Measurements from ENCODE around the gene JUP. TPM values are rescaled to one million over a fixed set of nuclear protein-coding genes. Genes with fewer than 3 reads are reported as not detected.
A peak's percentile ranks its signal among the peaks of the same experiment; 100 is the strongest.

Gene JUP
- total and polyA plus RNA-seq, 8 donors: 31.1 to 93.5 (median 45.2) TPM

- Histone ChIP-seq H3K4me1 (no peaks in the 10 kb centered on the region), H3K9me3 (no peaks in the 10 kb centered on the region), H3K27ac (no peak overlapping the region), H3K27me3 (no peaks in the 10 kb centered on the region), H3K4me3 (no peak overlapping the region), H3K36me3 (no peaks in the 10 kb centered on the region)
- 49 to 63% methylated on average over 5 of the region's 5 CpGs for WGBS, 2 donors
- TF ChIP-seq, protein P1, sequence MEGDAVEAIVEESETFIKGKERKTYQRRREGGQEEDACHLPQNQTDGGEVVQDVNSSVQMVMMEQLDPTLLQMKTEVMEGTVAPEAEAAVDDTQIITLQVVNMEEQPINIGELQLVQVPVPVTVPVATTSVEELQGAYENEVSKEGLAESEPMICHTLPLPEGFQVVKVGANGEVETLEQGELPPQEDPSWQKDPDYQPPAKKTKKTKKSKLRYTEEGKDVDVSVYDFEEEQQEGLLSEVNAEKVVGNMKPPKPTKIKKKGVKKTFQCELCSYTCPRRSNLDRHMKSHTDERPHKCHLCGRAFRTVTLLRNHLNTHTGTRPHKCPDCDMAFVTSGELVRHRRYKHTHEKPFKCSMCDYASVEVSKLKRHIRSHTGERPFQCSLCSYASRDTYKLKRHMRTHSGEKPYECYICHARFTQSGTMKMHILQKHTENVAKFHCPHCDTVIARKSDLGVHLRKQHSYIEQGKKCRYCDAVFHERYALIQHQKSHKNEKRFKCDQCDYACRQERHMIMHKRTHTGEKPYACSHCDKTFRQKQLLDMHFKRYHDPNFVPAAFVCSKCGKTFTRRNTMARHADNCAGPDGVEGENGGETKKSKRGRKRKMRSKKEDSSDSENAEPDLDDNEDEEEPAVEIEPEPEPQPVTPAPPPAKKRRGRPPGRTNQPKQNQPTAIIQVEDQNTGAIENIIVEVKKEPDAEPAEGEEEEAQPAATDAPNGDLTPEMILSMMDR (IDR thresholded peaks at IDR 0.05): no peak
- DNase-seq (no peak), FAIRE-seq (no peak), ATAC-seq (no peak)
- intact Hi-C loops (cut with DNase I): no loop called here
Observed at GRCh38 chr17:41718287-41718645, 68.2 kb downstream of the JUP start.

- Histone ChIP-seq H3K27ac (no peak overlapping the region), H3K27me3 (no peaks in the 10 kb centered on the region), H3K9me3 (no peaks in the 10 kb centered on the region), H3K4me1 (no peaks in the 10 kb centered on the region), H3K36me3 (no peaks in the 10 kb centered on the region), H3K4me3 (no peak overlapping the region)
- DNase-seq: no peak
- TF ChIP-seq, protein P1 (IDR thresholded peaks at IDR 0.05): no peak
- 62 to 69% methylated on average over 15 of the region's 15 CpGs for whole genome bisulfite sequencing, 2 donors
- FAIRE-seq: no peak
- intact Hi-C loops (cut with DNase I): no loop called here
- peak in 2 of 4 donors; percentile 26 to 55 for ATAC-seq
Observed at GRCh38 chr17:41717408-41718286, 68.9 kb downstream of the JUP start.

DNA sequence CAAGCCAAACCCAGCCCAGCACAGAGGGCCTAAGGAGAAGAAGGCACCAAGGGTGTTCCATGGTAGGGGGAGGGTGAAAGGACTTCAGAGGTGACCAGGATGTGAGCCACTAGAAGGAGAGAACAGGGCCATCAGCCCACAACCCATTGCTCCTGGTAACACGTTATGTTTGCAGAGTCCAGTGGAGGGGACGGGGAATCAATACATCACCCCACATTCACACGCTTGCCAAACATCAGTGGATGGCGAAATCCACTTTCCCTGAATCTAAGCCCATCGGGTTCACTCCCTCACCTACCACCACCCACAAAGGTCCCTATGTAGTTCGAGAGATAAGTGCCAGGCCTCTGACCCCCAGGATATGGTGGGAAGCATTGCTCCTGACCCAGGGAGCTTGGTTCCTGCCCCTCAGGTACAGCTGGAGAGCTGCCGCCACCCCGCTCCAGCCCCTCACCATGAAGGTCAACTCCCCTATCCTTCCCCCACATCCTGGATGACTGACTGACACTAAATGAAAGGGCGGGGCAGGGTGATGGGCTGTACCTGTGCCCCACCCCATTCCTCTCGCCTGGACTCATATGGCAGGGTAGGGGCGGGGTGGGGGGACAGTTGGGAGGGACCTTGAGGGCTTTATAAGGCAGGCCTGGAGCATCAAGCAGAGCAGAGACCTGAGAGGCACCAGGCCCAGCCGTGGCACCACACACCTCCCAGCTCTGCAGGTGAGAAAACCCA lies 74.7 kb downstream of the JUP start, which contains the start of gene GAST:
Gene GAST, plus strand, starts transcription at position 663 of the 732 bp plus-strand sequence. CDS start 3,106 bp downstream, outside the sequence.
- H3K9me3 ChIP-seq: no peaks in the 10 kb centered on the region
- no peak for FAIRE-seq
- 80 to 95% methylated on average over 12 of the region's 12 CpGs for WGBS, 2 donors
- no peak for ATAC-seq
- H3K27me3 ChIP-seq: no peaks in the 10 kb centered on the region
- H3K4me1 ChIP-seq: no peaks in the 10 kb centered on the region
- DNase-seq: no peak
- TF ChIP-seq, protein P1 (IDR thresholded peaks at IDR 0.05): no peak
- H3K4me3 ChIP-seq: no peak within 1 kb of the TSS
- no peaks in the 10 kb centered on the region for H3K36me3 ChIP-seq
- H3K27ac ChIP-seq: no peak within 1 kb of the TSS
- intact Hi-C loops (cut with DNase I): no loop called here

DNA sequence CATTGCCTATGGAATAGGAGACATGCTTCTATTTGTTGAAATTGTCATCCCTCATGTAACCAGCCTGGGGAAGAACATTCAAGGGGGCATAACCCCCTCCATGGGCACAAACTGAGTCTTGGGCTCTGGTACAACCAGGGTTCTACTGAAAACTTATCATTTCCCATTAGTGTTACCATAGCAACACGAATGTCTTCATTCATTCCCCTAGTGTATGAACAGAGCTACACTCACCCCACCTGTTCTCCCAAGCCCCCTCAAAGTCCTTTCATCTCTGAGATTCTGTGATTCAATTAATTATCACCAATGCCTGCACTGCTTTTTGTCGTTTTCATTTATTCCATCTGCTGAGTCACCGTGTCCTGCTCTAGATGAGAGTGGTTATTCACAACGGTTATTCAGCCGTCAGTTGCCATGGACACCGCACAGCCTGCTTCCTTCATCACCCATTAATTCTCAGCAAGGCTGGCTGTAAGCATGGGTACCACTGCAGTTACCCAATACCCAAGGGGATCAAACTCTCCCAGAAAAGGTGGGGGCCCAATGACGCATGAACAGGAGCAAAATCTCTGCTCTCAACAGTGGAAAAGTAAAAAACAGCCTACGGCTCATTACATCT lies 75.9 kb downstream of the JUP start:
- no peaks in the 10 kb centered on the region for H3K4me1 ChIP-seq
- intact Hi-C loops (cut with DNase I): no loop called here
- H3K9me3 ChIP-seq: no peaks in the 10 kb centered on the region
- no peak overlapping the region for H3K27ac ChIP-seq
- no peaks in the 10 kb centered on the region for H3K36me3 ChIP-seq
- no peak for FAIRE-seq
- ATAC-seq: peak in 3 of 4 donors; percentile 19 to 76 (median 71)
- TF ChIP-seq, protein P1 (IDR thresholded peaks at IDR 0.05): no peak
- DNase-seq: no peak
- H3K4me3 ChIP-seq: no peak overlapping the region
- WGBS, 2 donors: 51 to 52% methylated on average over 8 of the region's 8 CpGs
- H3K27me3 ChIP-seq: no peaks in the 10 kb centered on the region

All from pancreas (tissue), 10 donors.